Glutamatergic neuron (in vitro differentiated cells): ENCODE measurements around the gene ARL15. TPM values are rescaled to one million over a fixed set of nuclear protein-coding genes. Genes with fewer than 3 reads are reported as not detected.
A peak's percentile ranks its signal among the peaks of the same experiment; 100 is the strongest.
"Not testable (repeated sequence)": the region's sequence is repeated elsewhere in the genome, so short reads cannot be mapped to it uniquely, and the experiment has no call there.

Source experiments
- DNase-seq: peaks from one replicate; pipeline ENCODE4 v3.0.0; 2022
- H3K27ac Mint-ChIP-seq: one replicate; pipeline ENCODE4 v1.8.0; 2020; ENCODE audit warnings: mild to moderate bottlenecking, mixed read lengths, inconsistent platforms; ENCODE audit not compliant: unreplicated experiment
- H3K27me3 Mint-ChIP-seq: one replicate; pipeline ENCODE4 v1.8.0; 2020; ENCODE audit warnings: mild to moderate bottlenecking, moderate library complexity, mixed read lengths, inconsistent platforms; ENCODE audit not compliant: unreplicated experiment
- H3K36me3 Mint-ChIP-seq: one replicate; pipeline ENCODE4 v1.8.0; 2020; ENCODE audit warnings: mild to moderate bottlenecking, mixed read lengths, inconsistent platforms; ENCODE audit not compliant: unreplicated experiment
- H3K4me1 Mint-ChIP-seq: one replicate; pipeline ENCODE4 v1.8.0; 2020; ENCODE audit warnings: mild to moderate bottlenecking, low read depth, mixed read lengths, inconsistent platforms; ENCODE audit not compliant: unreplicated experiment
- H3K4me3 Mint-ChIP-seq: one replicate; pipeline ENCODE4 v1.8.0; 2020; ENCODE audit warnings: mild to moderate bottlenecking, mixed read lengths, inconsistent platforms; ENCODE audit not compliant: unreplicated experiment
- H3K9me3 Mint-ChIP-seq: one replicate; pipeline ENCODE4 v1.8.0; 2020; ENCODE audit warnings: mild to moderate bottlenecking, moderate library complexity, mixed read lengths, inconsistent platforms; ENCODE audit not compliant: unreplicated experiment
- CTCF ChIP-seq: fragments of 200-600 bp; sonication (generic); IDR thresholded peaks from one replicate; pipeline ENCODE4 v1.5.0; 2021; ENCODE audit not compliant: partially characterized antibody, unreplicated experiment
- long read RNA-seq: library from polyadenylated mRNA; unstranded; transcript quantifications from one replicate; pipeline ENCODE4 v2.0.0, GENCODE V29; 2020; ENCODE audit not compliant: unreplicated experiment
- total RNA-seq: library from RNA; stranded (reverse); fragmentation: NEBNext Ultra II Directional; extraction: Animal tissue kit (Norgen Biotek cat#: 25700); gene quantifications from one replicate; pipeline ENCODE4 v1.2.1, GENCODE V29; 2021; ENCODE audit not compliant: unreplicated experiment

The ARL15 gene
- total RNA-seq, result 37.4 TPM
- long read RNA-seq, partial matches to known transcripts, result 0 of 5 reads
- long read RNA-seq, other reads (novel, unspliced or antisense), result 2 of 5 reads

- H3K4me3 Mint-ChIP-seq, result peak within 1 kb of the TSS; percentile 98
- H3K9me3 Mint-ChIP-seq, result peaks cover 13% of the 10 kb centered on the region
- peaks cover 9% of the 10 kb centered on the region for H3K4me1 Mint-ChIP-seq
- DNase-seq, result peak; percentile 98
- no peaks in the 10 kb centered on the region for H3K36me3 Mint-ChIP-seq
- TF ChIP-seq CTCF, result no peak
- peaks cover 5% of the 10 kb centered on the region for H3K27me3 Mint-ChIP-seq
- H3K27ac Mint-ChIP-seq, result peak within 1 kb of the TSS; percentile 95
These were observed at the start of gene ARL15 for GRCh38 chr5:54310433-54311175. ARL15 (minus strand) TSS chr5:54310573.

GRCh38 chr5:54360089-54360488 is 49.7 kb upstream of the ARL15 start:
- DNase-seq, result no peak

GRCh38 chr5:54357408-54358058 is 47.2 kb upstream of the ARL15 start:
- peaks cover 7% of the 10 kb centered on the region for H3K9me3 Mint-ChIP-seq
- no peak for TF ChIP-seq CTCF
- DNase-seq, result no peak
- H3K27me3 Mint-ChIP-seq, result no peaks in the 10 kb centered on the region
- no peak overlapping the region for H3K4me3 Mint-ChIP-seq
- no peaks in the 10 kb centered on the region for H3K4me1 Mint-ChIP-seq
- H3K27ac Mint-ChIP-seq, result no peak overlapping the region
- H3K36me3 Mint-ChIP-seq, result peaks cover 23% of the 10 kb centered on the region

More at GRCh38 chr5:54360089-54360488, 49.7 kb upstream of the ARL15 start:
- no peak overlapping the region for H3K4me3 Mint-ChIP-seq
- H3K36me3 Mint-ChIP-seq, result peaks cover 10% of the 10 kb centered on the region
- no peak for TF ChIP-seq CTCF
- H3K9me3 Mint-ChIP-seq, result peaks cover 7% of the 10 kb centered on the region
- no peaks in the 10 kb centered on the region for H3K27me3 Mint-ChIP-seq
- H3K27ac Mint-ChIP-seq, result no peak overlapping the region
- no peaks in the 10 kb centered on the region for H3K4me1 Mint-ChIP-seq

GRCh38 chr5:54353933-54354564 is 43.7 kb upstream of the ARL15 start:
- not testable (repeated sequence) for H3K4me1 Mint-ChIP-seq, DNase-seq, H3K4me3 Mint-ChIP-seq, H3K27me3 Mint-ChIP-seq, H3K9me3 Mint-ChIP-seq, H3K27ac Mint-ChIP-seq
- H3K36me3 Mint-ChIP-seq, result peaks cover 29% of the 10 kb centered on the region

- DNase-seq, H3K4me3 Mint-ChIP-seq, H3K4me1 Mint-ChIP-seq, H3K9me3 Mint-ChIP-seq, H3K27me3 Mint-ChIP-seq, H3K27ac Mint-ChIP-seq: not testable (repeated sequence)
- peaks cover 29% of the 10 kb centered on the region for H3K36me3 Mint-ChIP-seq
These were observed 42.2 kb upstream of the ARL15 start for GRCh38 chr5:54352580-54352979.
